Epithelial cell of proximal tubule (primary cell): ENCODE measurements around the gene VSTM2L. TPM values are rescaled to one million over a fixed set of nuclear protein-coding genes. Genes with fewer than 3 reads are reported as not detected.
A peak's percentile ranks its signal among the peaks of the same experiment; 100 is the strongest.
"Not testable (repeated sequence)": the region's sequence is repeated elsewhere in the genome, so short reads cannot be mapped to it uniquely, and the experiment has no call there.

Experiments used
- DNase-seq: peaks from one replicate; pipeline ENCODE4 v3.0.0-alpha.2; 2011; ENCODE audit warnings: low read depth
- H3K4me3 ChIP-seq: 2 replicates; pipeline ENCODE4 v1.5.1; 2011; ENCODE audit warnings: low read depth, mild to moderate bottlenecking, low read length
- total RNA-seq: library from RNA; depleted of rRNA; stranded (reverse); fragments of >200 nt; gene quantifications from 2 replicates; pipeline ENCODE4 v1.2.3, GENCODE V29; 2015
- TF ChIP-seq, protein P1 (sequence below): conservative IDR thresholded peaks from 2 replicates; pipeline ENCODE4 v1.5.1; 2012; ENCODE audit warnings: low read depth, mild to moderate bottlenecking, low read length

Gene VSTM2L, protein sequence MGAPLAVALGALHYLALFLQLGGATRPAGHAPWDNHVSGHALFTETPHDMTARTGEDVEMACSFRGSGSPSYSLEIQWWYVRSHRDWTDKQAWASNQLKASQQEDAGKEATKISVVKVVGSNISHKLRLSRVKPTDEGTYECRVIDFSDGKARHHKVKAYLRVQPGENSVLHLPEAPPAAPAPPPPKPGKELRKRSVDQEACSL
- total RNA-seq = 2.8 and 4.5 TPM in 2 replicates

DNA sequence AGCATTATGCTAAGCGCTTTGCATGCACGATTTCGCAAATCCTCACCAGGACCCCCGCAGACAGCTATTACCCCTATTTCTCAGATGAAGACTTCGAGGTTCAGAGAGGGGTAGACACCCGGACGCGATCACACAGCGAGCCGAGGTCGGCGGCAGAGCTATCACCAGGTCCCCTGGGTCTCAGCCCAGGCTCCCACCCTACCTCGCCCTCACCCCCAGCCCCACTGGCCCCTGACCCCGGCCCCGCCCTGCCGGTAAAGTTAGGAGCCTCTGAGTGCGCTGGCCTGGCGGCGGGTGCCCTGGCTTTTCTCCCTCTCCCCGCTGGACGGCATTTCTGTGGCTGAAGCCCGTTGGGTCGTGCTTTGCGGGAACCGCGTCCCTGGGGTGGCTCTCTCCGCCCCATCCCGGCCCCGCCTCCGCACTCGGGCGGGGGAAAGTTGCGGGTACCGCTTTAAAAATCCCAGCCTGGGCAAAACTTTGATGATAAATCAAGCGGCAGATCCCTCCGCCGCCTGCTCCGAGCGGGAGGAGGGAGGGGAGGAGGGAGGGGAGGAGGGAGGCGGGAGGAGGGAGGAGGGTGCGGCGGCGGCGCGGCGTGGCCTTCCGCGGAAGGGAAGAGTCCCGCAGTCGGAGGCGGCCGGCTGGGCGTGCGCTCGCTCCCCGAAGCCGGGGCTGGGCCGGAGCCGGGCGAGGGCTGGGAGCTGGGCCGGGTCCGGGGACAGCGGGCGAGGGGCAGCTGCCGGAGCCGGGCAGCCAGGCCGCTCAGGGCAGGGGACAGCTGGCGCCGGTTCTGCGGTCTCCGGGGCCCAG lies at the start of gene VSTM2L:
Gene VSTM2L (plus strand): TSS at position 624 of the 810 bp plus-strand sequence. CDS start 224 bp downstream, outside the sequence.
- peak; percentile 13 for DNase-seq
- TF ChIP-seq, protein P1, sequence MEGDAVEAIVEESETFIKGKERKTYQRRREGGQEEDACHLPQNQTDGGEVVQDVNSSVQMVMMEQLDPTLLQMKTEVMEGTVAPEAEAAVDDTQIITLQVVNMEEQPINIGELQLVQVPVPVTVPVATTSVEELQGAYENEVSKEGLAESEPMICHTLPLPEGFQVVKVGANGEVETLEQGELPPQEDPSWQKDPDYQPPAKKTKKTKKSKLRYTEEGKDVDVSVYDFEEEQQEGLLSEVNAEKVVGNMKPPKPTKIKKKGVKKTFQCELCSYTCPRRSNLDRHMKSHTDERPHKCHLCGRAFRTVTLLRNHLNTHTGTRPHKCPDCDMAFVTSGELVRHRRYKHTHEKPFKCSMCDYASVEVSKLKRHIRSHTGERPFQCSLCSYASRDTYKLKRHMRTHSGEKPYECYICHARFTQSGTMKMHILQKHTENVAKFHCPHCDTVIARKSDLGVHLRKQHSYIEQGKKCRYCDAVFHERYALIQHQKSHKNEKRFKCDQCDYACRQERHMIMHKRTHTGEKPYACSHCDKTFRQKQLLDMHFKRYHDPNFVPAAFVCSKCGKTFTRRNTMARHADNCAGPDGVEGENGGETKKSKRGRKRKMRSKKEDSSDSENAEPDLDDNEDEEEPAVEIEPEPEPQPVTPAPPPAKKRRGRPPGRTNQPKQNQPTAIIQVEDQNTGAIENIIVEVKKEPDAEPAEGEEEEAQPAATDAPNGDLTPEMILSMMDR = no peak
- H3K4me3 ChIP-seq = peak within 1 kb of the TSS; percentile 66

DNA sequence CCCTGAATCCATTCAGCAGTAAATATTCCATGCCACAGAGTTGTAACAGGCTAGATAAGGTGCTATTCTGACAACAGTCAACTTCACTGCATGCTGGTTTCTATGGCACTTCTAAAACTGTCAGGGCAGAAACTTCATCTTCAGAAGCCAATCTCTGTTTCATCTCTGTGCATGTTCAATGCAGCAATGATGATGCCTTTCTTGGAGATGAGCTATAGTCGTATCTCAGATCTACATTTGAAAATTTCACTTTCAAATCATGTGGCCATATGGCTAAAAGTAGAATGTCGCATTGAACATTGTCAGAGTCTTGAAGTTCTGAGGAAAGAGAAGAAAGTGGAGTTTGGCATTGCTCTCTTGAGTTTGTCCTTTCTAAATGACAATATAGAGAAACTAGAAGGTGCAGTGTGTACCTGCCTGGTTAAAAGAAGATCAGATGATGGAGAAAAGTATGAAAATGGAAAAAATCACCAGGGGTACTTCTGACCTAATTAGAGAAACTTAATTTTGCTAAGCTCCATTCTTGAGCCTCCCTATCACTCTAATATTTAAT lies 49.0 kb upstream of the VSTM2L start:
- DNase-seq = no peak
- no peak overlapping the region for H3K4me3 ChIP-seq
- TF ChIP-seq, protein P1 = no peak

DNA sequence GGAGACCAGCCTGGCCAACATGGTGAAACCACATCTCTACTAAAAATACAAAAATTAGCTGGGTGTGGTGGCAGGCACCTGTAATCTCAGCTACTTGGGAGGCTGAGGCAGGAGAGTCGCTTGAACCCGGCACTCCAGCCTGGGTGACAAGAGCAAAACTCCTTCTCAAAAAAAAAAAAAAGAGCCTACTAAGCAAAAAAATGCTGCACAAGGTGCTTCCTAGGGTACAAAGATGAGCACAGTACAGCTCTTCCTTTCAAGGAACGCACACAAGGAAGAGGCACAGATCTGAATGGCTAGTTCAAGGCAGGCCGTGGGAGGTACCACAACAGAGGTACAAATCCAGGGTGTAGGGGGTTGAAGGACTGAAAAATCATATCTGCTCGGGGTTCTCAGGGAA lies 46.9 kb upstream of the VSTM2L start:
- H3K4me3 ChIP-seq, DNase-seq: not testable (repeated sequence)

DNA sequence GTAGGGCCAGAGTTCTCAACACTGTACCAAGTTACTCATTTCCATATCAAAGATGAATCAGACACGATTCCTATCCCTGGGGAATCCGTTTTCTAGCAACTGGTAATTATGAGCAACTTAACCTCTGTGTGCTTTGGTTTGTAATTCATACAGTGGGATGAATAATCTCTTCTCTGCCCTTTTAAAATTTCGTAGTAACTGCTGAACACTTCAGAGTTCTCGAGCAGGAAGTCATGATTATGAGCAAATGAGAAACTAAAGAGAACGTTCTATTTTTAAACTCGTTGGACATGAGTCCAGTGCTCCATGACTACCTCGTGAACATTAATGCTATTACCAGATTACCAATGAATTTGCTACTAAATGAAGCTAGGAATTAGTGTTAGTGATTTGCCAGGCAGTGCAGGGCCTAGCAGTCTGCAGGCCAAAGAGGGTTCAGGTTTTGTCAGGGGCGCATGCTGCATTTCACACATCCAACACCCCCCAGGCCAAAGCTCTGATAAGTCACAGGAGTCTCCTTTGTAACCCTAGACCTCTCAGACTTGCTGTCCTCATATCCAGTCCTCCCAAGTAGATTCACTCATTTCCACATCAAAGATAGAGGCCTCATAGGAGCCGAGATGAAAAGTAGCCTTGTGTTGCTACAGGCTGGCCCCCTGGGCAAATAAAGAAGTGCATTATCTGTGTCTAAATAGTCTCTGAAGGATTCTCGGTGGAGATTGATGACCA lies 45.8 kb upstream of the VSTM2L start:
- TF ChIP-seq, protein P1 = no peak
- no peak for DNase-seq
- no peak overlapping the region for H3K4me3 ChIP-seq

DNA sequence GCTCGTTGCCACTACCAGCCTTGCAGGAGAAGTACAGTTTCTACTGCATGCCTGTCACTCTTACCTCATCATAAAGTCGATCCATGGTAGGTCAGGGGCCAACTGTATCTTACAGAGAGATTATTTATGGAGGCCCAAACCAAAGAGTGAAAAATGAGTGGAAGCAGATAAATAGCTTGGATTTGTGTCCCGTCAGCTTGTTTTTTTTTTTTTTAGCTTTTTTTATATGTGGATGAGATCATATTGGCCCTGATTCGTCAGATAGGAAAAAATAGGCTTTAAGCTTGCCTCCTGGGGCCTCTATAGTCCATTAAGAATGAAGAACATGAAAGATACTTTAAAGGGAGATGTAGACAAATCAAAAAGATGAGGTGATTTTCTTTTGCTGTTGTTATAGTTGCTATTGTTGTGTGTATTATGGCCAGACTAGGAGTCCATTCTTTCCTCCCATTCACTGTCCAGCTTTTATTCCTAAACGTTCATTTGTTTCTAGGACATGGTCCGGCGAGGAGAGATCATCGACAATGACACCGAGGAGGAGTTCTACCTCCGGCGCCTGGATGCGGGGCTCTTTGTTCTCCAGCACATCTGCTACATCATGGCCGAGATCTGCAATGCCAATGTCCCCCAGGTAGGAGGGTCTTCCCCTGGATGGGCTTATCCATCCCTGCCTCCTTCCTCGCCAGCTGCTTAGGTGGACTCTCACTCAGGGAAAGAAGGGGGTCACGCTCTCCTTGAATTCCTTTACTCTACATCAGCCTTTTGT lies 43.3 kb upstream of the VSTM2L start:
- TF ChIP-seq, protein P1 = no peak
- no peak overlapping the region for H3K4me3 ChIP-seq
- DNase-seq = no peak

DNA sequence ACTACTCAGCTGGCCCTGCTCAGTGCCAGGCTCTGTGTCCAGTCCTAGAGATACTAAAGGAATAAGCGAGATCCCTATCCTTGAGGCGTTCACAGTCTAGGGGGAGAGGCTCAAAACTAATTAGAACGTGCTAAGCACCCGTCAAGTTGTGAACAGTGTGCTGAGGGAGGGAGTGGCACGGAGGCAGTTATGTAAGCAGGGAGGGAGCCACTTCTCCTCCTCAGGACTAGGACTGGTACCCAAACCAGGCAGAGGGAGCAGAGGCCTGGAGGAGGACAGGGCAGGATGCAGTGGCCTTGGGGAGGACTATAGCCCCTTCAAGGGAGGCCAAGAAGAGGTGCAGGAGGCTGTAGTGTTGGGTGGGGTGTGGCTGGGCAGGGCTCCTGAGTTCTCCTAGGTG lies 39.6 kb upstream of the VSTM2L start:
- TF ChIP-seq, protein P1 = no peak
- H3K4me3 ChIP-seq = no peak overlapping the region
- no peak for DNase-seq

DNA sequence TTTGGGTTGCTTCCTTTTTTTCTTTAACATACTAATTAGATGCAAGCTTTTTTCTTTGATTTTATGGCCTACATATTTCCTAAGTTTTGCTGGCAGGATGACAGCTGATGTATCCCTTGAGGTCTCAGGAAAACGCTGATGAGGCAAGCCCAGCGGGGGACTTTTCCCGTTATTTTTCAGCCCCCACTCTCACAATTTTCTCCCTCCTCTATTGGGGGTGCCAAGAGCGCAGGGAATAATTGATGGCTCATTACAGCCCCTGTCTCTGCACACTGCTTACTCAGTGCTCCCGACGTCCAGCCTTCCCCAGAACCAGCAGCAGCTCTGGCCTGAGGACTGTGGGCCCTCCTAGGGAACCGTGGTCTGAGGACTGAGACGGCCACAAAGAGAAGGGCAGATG lies 38.6 kb upstream of the VSTM2L start:
- TF ChIP-seq, protein P1 = no peak
- DNase-seq = no peak
- H3K4me3 ChIP-seq = no peak overlapping the region
